Glutamatergic neuron (in vitro differentiated cells): ENCODE data around the gene RAB7B. TPM values are rescaled to one million over a fixed set of nuclear protein-coding genes. Genes with fewer than 3 reads are reported as not detected.

Experiments
- DNase-seq: peaks from one replicate; pipeline ENCODE4 v3.0.0; 2022
- H3K27ac Mint-ChIP-seq: one replicate; pipeline ENCODE4 v1.8.0; 2020; ENCODE audit warnings: mild to moderate bottlenecking, mixed read lengths, inconsistent platforms; ENCODE audit not compliant: unreplicated experiment
- H3K27me3 Mint-ChIP-seq: one replicate; pipeline ENCODE4 v1.8.0; 2020; ENCODE audit warnings: mild to moderate bottlenecking, moderate library complexity, mixed read lengths, inconsistent platforms; ENCODE audit not compliant: unreplicated experiment
- H3K36me3 Mint-ChIP-seq: one replicate; pipeline ENCODE4 v1.8.0; 2020; ENCODE audit warnings: mild to moderate bottlenecking, mixed read lengths, inconsistent platforms; ENCODE audit not compliant: unreplicated experiment
- H3K4me1 Mint-ChIP-seq: one replicate; pipeline ENCODE4 v1.8.0; 2020; ENCODE audit warnings: mild to moderate bottlenecking, low read depth, mixed read lengths, inconsistent platforms; ENCODE audit not compliant: unreplicated experiment
- H3K4me3 Mint-ChIP-seq: one replicate; pipeline ENCODE4 v1.8.0; 2020; ENCODE audit warnings: mild to moderate bottlenecking, mixed read lengths, inconsistent platforms; ENCODE audit not compliant: unreplicated experiment
- H3K9me3 Mint-ChIP-seq: one replicate; pipeline ENCODE4 v1.8.0; 2020; ENCODE audit warnings: mild to moderate bottlenecking, moderate library complexity, mixed read lengths, inconsistent platforms; ENCODE audit not compliant: unreplicated experiment
- total RNA-seq: library from RNA; stranded (reverse); fragmentation: NEBNext Ultra II Directional; extraction: Animal tissue kit (Norgen Biotek cat#: 25700); gene quantifications from one replicate; pipeline ENCODE4 v1.2.1, GENCODE V29; 2021; ENCODE audit not compliant: unreplicated experiment
- TF ChIP-seq, protein P1 (sequence below): fragments of 200-600 bp; sonication (generic); IDR thresholded peaks from one replicate; pipeline ENCODE4 v1.5.0; 2021; ENCODE audit not compliant: partially characterized antibody, unreplicated experiment

Gene RAB7B
- total RNA-seq, 1 donor from 2014 or later: not detected

DNA sequence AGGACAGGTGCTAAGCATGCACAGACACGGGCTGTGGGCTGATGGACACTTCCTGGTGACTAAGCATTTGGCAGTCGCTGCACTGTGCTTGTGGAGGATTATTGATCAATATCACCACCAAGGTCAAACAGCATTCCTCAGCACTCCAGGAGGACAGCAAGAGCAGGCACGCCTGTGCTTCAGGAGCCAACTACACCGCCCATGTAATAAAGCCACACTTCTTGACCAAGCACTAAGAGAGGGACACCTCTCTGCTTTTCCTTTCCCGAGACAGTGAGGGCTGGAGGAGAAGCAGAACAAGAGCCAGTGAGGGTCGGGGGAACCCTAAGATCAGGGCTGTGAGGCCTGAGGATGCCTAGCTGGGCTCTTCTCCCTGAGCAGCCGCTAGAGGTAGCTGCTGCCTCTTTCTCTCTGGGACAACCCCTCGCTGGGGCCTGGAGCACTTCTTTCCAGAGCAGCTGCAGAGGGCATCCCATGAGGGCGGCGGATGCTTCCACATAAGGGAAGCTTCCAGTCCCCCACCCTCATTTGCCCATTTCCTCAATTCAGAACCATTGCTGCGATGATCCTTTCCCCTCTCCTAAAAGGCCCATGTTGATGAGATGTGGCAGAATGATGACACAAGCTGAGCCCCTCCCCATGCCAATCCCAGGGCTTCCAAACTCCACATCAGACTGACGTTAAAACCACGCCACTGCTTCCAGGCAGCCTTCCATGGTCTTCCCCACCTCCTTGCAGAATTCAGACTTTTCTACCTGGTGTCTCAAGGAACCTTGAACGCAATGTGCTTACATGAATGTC, 19.1 kb downstream of the RAB7B start:
- peak; percentile 74 for DNase-seq
- TF ChIP-seq, protein P1, sequence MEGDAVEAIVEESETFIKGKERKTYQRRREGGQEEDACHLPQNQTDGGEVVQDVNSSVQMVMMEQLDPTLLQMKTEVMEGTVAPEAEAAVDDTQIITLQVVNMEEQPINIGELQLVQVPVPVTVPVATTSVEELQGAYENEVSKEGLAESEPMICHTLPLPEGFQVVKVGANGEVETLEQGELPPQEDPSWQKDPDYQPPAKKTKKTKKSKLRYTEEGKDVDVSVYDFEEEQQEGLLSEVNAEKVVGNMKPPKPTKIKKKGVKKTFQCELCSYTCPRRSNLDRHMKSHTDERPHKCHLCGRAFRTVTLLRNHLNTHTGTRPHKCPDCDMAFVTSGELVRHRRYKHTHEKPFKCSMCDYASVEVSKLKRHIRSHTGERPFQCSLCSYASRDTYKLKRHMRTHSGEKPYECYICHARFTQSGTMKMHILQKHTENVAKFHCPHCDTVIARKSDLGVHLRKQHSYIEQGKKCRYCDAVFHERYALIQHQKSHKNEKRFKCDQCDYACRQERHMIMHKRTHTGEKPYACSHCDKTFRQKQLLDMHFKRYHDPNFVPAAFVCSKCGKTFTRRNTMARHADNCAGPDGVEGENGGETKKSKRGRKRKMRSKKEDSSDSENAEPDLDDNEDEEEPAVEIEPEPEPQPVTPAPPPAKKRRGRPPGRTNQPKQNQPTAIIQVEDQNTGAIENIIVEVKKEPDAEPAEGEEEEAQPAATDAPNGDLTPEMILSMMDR: peak; percentile 38
- no peak overlapping the region for H3K27ac Mint-ChIP-seq
- H3K4me3 Mint-ChIP-seq: no peak overlapping the region
- H3K4me1 Mint-ChIP-seq: peaks cover 2% of the 10 kb centered on the region
- H3K9me3 Mint-ChIP-seq: no peaks in the 10 kb centered on the region
- peaks cover 7% of the 10 kb centered on the region for H3K36me3 Mint-ChIP-seq
- peaks cover 4% of the 10 kb centered on the region for H3K27me3 Mint-ChIP-seq

- no peak overlapping the region for H3K4me3 Mint-ChIP-seq
- H3K4me1 Mint-ChIP-seq: peaks cover 13% of the 10 kb centered on the region
- H3K27ac Mint-ChIP-seq: no peak overlapping the region
Measured at GRCh38 chr1:205981257-205981656, 21.9 kb downstream of the RAB7B start.

DNA sequence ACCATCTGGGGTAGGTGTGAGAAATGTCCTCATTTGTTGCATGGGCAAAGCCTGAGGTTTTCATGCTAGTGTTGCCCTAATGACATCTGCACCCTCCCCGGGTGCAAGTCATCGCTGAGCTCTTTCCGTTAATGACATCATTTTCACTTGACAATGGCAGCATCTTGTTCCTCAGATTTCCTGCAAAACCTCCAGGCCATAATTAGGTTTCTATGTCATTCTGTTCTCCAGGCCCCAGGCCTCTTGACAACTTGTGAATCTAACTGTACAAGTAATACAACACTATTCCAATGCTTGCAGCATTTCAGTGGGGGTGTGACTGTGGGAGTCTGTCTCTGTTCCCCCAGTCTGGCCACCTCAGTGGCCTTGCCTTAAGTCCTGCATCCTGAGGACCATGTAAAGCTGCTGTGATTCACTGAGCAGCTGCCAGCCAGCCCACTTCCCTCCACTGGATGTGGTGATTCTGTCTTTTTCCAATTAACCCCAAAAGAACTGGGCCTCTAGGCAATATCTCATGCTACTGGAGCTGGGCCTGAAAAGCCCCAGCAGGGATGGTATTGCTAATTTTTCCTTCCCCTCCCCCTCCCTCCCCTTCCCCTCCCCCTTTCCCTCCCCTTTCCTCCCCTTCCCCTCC, 22.8 kb downstream of the RAB7B start:
- peaks cover 14% of the 10 kb centered on the region for H3K4me1 Mint-ChIP-seq
- no peak overlapping the region for H3K4me3 Mint-ChIP-seq
- H3K36me3 Mint-ChIP-seq: peaks cover 7% of the 10 kb centered on the region
- no peaks in the 10 kb centered on the region for H3K9me3 Mint-ChIP-seq
- peak; percentile 11 for DNase-seq
- no peak overlapping the region for H3K27ac Mint-ChIP-seq
- TF ChIP-seq, protein P1: no peak
- H3K27me3 Mint-ChIP-seq: peaks cover 7% of the 10 kb centered on the region

More at GRCh38 chr1:205981257-205981656, 21.9 kb downstream of the RAB7B start:
- DNase-seq: no peak
- H3K27me3 Mint-ChIP-seq: peaks cover 7% of the 10 kb centered on the region
- TF ChIP-seq, protein P1: no peak
- peaks cover 7% of the 10 kb centered on the region for H3K36me3 Mint-ChIP-seq
- no peaks in the 10 kb centered on the region for H3K9me3 Mint-ChIP-seq

GRCh38 chr1:205979301-205979700, 23.9 kb downstream of the RAB7B start:
- Mint-ChIP-seq H3K9me3 (no peaks in the 10 kb centered on the region), H3K4me1 (peaks cover 12% of the 10 kb centered on the region), H3K27ac (no peak overlapping the region), H3K27me3 (peaks cover 5% of the 10 kb centered on the region), H3K36me3 (peaks cover 7% of the 10 kb centered on the region), H3K4me3 (no peak overlapping the region)
- TF ChIP-seq, protein P1: no peak
- DNase-seq: no peak

GRCh38 chr1:205978676-205979075, 24.5 kb downstream of the RAB7B start:
- H3K4me3 Mint-ChIP-seq: no peak overlapping the region
- H3K9me3 Mint-ChIP-seq: peaks cover 1% of the 10 kb centered on the region
- peaks cover 12% of the 10 kb centered on the region for H3K4me1 Mint-ChIP-seq
- peaks cover 5% of the 10 kb centered on the region for H3K27me3 Mint-ChIP-seq
- TF ChIP-seq, protein P1: no peak
- peaks cover 7% of the 10 kb centered on the region for H3K36me3 Mint-ChIP-seq
- DNase-seq: no peak
- H3K27ac Mint-ChIP-seq: no peak overlapping the region
